HG03135 (cell line): ENCODE data around the gene PCIF1.

Experiments used
- ATAC-seq: cut with Tn5 transposase; IDR thresholded peaks from one replicate; pipeline ENCODE4 v1.9.1; 2021; ENCODE audit warnings: mild to moderate bottlenecking, moderate library complexity; ENCODE audit not compliant: unreplicated experiment

The PCIF1 gene

DNA sequence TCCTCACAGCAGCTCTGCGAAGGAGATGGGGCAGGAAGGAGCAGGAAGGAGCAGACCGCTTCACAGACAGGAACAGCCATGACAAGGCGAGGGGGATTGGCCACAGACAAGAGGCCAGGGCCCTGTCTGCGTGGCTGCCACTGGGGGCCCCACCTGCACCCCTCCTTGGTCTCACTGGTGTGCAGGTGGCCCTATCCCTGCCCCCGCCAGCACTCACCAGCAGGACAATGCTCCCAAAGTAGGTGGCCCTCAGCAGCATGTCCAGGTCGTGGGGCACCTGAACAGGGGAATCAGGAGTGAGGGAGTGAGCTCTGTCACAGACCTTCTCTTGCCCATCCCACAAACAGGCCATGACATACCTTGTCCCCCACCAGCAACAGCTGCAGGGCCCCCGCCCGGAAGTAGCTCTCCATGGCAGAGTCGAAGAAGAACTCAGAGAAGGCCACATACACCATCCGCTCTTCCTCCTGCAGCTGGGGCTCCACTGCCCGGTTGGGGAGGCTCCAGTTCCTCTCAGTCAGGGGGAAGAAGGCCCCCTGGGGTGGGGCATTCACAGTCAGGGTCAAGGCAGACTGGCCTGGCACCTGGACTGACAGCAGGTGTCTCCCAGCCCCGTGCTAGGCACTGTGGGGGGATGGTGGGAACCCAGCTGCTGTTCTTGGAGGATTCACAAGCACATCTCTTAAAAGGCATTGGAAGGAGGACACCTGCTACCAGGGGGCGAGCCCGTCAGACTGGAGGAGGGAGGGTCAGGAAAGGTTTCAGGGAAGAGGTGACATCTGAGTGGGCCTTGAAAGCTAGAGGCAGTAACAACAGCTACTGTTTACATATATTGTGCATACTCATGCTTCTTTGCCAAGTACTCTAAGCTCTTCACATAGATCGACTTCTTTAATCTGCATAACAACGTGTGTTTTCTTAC lies 29.6 kb upstream of the PCIF1 start:
- ATAC-seq, result no peak

DNA sequence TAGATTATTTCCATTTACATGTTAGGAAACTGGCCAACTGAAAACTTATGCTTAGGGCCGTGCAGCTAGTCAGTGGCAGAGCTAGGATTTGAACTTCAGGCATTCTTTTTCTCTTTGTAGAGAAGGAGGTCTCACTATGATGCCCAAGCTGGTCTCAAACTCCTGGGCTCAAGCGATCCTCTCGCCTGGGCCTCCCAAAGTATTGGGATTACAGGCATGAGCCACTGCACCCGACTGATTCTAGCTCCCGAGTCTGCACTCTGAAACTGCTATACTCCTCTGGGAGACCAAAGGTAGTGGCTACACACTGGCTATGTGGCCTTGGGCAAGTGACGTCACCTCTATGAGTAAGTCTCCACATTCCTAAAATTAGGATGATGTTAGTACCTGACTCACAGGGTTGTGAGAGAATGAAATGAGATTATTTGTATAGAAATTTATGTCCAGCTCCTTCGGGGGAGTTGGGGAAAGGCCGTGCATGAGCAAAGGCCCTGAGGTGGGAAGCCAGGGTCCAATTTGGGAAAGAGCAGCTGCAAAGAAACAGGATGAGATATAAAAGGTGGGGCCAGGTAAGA lies 28.9 kb upstream of the PCIF1 start:
- ATAC-seq, result no peak

DNA sequence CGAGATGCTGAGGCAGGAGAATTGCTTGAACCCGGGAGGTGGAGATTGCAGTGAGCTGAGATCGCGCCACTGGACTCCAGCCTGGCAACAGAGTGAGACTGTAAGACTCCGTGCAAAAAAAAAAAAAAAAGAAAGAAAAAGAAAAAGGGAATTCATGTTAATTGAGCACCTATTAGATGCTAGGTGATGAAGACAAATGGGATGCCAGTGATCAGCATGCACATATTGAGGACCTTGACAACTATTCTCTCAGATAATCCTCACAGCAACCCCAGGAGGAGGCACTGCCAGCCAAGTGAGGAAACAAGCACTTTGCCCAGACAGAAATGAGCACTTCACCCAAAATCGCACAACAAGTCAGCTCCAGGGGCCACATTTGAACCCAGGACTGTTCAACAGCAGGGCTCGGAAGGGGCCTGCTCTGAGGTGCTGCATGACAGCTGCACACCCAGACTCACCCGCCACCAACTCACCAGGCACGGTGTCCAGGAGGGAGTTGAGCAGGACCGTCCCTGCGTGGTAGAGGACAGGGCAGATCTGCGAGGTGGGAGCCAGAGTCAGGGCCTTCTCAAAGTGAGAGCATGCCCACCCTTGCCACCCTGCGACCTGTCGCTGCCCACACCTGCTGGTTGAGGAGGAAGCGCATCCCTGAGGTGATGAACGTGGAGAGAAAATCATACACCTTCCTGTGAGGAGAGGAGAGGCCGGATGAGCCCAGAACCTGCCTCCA lies 27.1 kb upstream of the PCIF1 start:
- ATAC-seq, result no peak

DNA sequence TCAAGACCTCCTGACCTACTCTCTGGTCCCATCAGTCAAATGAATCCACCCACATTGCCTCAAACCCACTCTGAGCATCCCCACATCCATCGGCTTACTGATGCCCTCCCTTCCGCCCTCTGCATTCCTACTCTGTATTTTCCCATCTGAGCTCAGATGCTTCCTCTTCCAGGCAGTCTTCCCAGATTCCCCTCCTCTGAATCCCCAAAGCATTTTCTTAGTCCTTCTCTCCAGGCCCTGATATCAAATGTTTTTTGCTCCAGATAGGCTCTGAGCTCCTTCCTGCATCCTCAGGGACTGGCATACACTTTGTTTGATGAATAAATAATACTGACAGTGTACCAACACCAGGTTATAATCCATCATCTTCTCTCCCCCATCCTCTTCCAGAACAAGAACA lies 26.4 kb upstream of the PCIF1 start:
- no peak for ATAC-seq

DNA sequence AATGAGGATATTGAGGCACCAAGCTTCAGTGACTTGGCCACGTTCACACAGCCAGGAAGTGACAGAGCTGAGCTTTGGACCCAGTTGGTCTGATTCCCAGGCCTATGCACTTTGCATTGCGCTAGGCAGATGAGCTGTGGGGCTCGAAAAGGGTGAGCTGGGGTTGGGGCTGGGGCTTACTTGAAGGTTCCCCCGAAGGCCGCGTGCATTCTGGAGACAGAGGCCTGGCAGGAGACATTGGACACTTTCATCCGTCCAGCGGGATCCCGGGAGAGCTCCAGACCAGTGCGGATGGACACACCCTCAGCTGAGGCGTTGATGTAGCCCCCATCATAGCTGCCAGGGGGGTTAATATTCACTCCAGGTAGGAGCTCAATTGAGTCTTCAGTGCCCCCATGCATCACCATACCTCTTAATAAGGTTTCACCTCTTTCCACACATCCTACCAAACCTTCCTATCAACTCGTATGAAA lies 25.1 kb upstream of the PCIF1 start:
- no peak for ATAC-seq

DNA sequence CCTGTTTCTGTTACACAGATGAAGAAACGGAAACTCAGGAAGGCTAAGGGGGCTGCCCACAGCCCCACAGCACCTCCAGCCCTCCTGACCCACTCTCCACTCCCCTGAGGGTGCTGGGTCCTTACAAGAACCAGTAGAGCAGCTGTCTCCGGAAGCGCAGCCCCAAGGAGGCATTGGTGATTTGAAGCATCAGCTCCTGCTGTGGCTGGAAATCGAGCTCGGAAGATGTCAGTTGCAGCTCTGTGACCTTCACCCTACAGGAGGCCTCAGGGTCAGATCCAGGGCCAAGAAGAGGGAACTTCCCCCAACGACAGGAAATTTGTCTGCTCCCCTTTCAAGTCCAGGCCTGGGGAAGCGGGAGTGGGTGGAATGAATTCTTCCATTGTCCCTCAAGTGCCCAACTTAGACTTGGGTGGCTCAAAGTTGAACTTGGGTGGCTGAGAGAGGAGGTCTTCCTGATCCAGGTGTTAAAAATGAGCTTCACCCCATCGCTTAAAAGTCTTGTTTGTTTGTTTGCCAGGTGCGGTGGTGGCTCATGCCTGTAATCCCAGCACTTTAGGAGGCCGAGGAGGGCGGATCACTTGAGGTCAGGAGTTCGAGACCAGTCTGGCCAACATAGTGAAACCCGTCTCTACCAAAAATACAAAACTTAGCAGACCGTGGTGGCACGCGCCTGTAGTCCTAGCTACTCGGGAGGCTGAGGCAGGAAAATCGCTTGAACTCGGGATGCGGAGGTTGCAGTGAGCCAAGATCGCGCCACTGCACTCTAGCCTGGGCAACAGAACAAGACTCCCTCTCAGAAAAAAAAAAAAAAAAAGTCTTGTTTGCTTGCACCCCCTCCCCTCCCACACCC lies 24.4 kb upstream of the PCIF1 start:
- ATAC-seq, result no peak

DNA sequence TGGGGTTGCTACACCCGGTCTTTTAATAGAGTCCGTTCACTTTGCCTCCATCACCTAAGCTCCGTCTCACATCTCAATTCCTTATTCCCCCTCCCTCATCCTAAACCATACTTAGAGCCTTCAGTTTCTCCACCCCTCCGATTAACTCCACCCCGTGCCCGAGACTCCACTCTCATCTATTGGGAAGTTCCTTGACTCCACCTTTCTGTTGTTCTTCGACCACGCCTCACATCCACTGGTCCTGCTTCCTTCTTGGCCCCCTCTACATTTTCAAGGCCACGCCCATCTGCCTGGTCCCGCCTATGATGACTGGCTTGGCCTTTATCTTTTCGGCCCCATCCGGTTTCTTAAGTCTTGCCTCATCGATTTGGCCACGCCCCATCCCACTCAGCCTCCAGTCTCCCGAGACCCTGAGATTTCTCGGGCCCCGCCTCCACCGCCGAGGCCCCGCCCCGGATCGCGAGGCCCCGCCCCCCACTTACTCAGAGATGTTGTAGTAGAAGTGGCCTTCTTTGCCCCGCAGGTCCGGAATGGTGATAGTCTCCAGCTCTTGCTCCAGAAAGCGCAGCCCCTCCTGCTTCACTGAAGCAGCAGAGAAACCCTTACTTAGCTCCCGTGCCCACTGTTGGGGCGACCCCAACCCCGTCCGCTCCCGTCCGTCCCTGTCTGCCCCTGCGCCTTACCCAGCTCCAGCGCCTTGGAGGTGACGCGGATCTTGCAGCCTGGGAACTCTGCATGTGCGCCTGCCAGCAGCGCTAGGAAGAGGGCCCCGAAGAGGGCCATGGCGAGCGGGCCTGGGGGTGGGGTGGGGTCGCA lies 23.6 kb upstream of the PCIF1 start:
- ATAC-seq, result peak; percentile 92

DNA sequence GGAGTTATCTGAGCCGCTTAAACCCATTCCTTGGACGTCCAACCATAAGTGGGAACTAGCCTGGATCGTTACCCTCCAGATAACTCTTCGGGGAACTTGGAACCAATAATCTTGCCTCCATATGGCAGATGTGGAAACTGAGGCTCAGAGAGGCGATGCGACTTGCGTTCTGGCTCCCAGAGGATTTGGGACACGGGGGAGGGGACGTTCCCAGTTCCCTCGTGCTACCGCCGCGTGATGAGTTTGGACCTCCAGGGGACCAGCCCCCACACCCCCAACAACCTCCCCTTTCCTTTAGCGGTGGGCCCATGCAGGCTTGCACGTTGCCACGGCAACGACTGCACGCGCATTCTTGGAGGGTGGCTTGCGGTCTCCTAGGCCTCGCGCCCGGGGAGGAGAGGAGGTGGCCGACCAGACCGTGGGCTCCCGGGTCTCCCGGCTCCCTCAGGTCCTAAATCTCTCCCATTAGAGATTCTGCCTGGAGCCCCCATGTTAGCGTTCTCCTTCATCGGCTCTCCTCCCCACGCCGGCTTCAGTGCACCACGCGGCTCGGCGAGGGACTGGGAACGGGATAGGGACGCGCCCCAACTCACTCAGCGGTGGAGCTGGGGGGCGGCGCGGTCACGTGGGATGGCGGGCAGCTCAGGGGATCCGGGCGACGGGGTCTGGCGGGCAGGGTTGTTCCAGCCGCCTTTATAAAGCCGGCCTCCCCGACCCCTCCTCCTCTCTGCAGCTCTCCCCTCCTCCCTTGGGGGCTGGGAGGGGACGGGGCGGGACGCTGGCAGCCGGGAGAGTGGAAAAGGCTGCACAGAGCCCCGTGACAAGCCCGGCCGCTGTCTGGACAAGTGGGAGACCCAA lies 22.8 kb upstream of the PCIF1 start, which contains the start of gene PLTP:
Gene PLTP (minus strand): TSS at position 670 of the 858 bp plus-strand sequence. CDS start 703 bp downstream, outside the sequence.
- no peak for ATAC-seq

DNA sequence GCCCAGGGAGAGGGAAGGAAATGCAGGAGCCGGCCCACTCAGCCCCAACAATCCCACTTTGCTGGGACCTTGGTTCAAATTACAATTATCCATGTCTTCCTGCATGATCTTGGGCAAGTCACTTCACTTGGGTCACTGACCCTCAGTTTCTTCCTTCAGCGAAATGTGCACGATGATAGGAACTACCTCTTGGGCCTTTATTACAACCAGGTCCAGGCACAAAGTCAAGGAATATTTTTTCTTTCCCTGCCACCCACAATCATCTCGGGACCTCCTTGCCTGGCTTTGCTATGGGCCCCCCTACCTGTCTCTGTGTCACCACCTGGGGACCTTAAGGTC lies 22.2 kb upstream of the PCIF1 start:
- no peak for ATAC-seq

DNA sequence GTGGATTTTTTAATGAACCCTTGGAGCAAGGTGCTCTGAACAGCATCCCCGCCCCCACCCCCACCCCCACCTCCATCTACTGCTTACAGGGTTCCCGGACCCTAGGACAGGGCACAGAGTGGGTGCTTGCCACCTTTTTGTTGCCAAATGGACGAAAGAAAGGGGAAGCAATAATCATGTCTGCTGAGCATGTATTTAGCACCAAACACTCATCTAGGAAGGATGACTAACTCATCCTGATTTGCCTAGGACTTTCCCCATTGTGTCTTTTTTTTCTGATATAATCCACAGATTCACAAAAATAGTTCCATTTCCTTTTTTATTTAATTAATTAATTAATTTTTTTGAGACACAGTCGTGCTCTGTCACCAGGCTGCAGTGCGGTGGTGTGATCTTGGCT lies 21.4 kb upstream of the PCIF1 start:
- no peak for ATAC-seq

DNA sequence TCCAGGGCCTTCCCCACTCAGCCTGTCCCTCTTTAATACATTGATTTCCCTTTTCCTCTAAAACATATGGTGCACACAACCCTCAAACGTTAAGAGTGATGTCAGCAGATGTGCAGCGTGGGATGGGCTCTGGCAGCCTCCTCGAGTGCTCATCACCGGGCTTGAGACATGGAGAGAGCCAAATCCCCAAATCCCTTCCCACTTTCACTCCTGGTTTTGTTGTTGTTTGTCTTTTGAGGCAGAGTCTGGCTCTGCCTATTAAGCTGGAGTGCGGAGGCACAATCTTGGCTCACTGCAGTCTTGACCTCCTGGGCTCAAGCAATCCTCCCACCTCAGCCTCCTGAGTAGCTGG lies 16.7 kb upstream of the PCIF1 start:
- no peak for ATAC-seq

DNA sequence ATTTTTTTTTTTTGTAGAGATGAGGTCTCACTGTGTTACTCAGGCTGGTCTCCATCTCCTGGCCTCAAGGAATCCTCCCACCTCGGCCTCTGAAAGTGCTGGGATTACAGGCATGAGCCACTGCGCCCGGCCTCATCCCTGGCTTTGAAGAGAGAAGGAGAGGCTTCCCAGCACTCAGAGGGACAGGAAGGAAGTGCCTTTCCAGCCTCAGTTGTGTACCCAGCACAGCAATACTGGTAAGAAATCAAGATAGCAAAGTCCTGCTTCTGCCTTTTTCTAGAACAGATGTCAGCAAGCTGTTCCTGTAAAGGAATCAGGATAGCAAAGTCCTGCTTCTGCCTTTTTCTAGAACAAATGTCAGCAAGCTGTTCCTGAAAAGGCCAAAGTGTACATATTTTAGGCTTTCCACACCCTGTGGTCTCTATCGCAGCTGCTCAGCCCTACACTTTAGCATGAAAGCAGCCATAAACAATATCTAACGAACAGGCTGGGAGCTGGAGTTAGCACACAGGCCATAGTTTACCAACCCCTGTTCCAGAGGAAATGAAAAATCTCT lies 16.2 kb upstream of the PCIF1 start:
- ATAC-seq, result no peak

DNA sequence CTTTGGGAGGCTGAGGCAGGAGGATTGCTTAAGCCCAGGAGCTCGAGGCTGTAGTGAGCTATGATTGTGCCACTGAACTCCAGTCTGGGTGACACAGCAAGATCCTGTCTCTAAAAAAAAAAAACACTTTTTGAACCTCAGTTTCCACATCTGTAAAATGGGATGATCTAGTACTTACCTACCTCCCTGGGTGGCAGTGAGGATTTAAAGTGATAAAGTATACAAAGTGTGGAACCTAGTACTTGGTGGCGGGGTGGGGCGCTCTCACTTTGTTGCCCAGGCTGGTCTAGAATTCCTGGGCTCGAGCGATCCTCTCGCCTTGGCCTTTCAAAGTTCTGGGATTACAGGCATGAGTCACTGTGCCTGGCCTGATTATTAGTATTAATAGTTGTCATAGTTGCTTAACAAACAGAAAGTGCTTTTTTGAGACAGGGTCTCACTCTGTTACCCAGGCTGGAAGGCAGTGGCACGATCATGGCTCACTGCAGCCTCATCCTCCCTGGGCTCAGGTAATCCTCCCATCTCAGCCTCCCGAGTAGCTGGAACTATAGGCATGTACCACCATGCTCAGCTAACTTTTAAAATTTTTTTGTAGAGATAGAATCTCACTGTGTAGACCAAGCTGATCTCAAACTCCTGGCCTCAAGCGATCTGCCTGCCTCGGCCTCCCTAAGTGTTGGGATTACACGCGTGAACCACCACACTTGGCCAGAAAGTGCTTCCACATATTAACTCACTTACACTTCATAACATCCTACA lies 15.5 kb upstream of the PCIF1 start:
- ATAC-seq, result no peak

DNA sequence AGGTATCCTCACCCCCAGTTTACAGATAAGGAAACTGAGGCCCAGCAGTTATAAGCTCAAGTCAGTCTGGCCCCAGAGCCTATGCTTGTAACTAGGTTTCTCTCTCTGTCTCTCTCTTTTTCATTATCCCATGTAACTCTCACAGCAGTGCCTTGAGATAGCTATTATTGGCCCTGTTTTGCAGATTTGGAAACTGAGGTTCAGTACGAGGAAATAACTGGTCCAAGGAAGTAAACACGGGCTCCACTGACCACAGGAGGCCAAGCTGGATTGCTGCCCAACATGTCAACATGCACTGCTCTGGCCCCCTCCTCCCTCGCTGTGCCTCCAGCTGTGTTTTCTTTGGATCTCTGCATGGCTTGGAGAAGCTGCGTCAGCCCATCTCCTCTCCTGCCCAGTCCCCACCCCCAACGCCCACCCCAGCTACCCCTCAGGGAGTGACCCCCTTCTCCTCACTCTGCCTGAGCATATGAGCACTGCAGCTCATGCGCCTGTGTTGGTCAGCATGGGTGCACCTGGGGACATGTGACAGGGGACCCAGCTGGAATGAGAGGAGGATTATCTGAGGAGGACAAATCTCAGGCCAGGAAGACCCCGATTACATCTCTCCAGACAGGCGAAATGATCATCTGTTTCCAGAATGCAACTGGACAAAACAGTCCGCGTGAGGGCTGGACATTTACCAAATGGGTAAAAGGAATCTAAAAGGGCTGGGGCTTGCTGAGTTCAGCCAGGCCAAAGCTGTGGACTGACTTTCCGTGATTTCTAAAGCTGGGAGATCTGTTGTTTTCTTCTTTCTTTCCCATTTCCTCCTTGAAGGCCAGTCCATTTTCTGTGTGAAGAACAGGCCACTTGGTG lies 14.7 kb upstream of the PCIF1 start:
- ATAC-seq, result no peak

DNA sequence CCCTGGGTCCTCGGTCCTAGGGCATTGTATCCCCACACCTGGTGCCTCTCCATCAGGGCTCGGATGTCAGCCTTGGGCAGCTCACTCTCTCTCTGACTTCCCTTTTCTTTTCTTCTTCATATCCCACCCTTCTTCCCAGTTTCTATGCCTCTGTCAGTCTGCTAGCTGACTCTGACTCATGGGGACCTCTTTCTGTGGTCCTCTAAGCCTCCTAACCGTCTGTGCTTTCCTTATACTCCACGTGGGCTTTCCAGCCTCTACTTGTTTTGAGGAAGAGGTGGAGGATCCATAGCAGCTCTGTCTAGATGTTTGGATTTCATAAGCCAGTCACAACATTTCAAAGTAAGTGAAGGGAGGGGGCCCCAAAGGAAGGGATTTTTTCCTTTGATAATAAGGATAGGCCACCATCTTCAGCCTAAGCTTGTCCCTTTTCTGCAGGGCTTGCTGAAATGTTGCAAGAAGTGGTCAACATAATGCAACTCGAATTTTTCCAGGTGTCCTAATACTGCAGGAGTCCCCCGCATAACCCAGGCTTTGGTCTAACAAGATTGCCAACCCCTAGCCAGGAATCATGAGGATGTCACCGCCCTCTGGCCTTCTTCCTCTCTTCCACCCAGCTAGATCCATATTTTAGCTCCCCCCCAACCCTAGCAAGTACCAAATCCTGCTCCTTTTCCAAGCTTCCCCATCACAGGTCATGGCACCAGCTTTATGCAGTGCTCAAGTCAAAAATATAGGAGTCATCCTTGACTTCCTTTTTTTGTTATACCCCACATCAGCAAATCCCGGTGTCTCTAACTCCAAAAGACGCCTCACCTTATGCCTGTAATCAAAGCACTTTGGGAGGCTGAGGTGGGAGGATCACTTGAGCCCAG lies 13.8 kb upstream of the PCIF1 start:
- no peak for ATAC-seq
